IMR-90 (cell line): ENCODE results near the gene PLXND1. TPM values are rescaled to one million over a fixed set of nuclear protein-coding genes. Genes with fewer than 3 reads are reported as not detected.

ENCODE experiments used
- ATAC-seq: fragments of 200-7000 bp; cut with Tn5 transposase; 2 replicates; pipeline ENCODE4 v1.9.1; 2020; ENCODE audit warnings: low read depth, mild to moderate bottlenecking, moderate library complexity
- BruUV-seq: library from RNA; stranded (reverse); fragments of 400-500 nt; replicated peaks from 2 replicates; lab custom pipeline; 2021; lab: Mats Ljungman, UMichigan
- CTCF ChIA-PET: fragments of 300-600 bp; formaldehyde crosslinking; extraction: SDS; loops from one replicate; lab custom pipeline; 2021; ENCODE audit warnings: antibody characterized with exemption; lab: Yijun Ruan, JAX
- POLR2A ChIA-PET: fragments of 300-600 bp; sonication (Branson Sonifier 250); formaldehyde crosslinking; loops from one replicate; lab custom pipeline; 2022; ENCODE audit warnings: antibody characterized with exemption; ENCODE audit not compliant: unreplicated experiment; lab: Charles Lee
- DNase-seq: peaks from one replicate; pipeline ENCODE4 v3.0.0; 2013
- H2AFZ ChIP-seq: replicated peaks from 2 replicates; pipeline ENCODE3; 2013; ENCODE audit warnings: low read length, mild to moderate bottlenecking; ENCODE audit not compliant: poor library complexity
- H2AK5ac ChIP-seq: 2 replicates; pipeline ENCODE4 v1.6.1; 2013; ENCODE audit warnings: low read depth, low read length, inconsistent platforms
- H2AK9ac ChIP-seq: replicated peaks from 2 replicates; pipeline ENCODE3; 2013; ENCODE audit warnings: mild to moderate bottlenecking, low read depth, low read length, moderate library complexity; ENCODE audit not compliant: poor library complexity
- H2BK120ac ChIP-seq: 2 replicates; pipeline ENCODE4 v1.6.1; 2013; ENCODE audit warnings: low read depth, low read length, inconsistent platforms
- H2BK15ac ChIP-seq: 3 replicates; pipeline ENCODE4 v1.6.1; 2013; ENCODE audit warnings: low read depth, low read length, inconsistent platforms
- H2BK20ac ChIP-seq: 2 replicates; pipeline ENCODE4 v1.6.1; 2013; ENCODE audit warnings: low read depth, mild to moderate bottlenecking, inconsistent platforms, low read length, moderate library complexity
- H2BK5ac ChIP-seq: 2 replicates; pipeline ENCODE4 v1.6.1; 2013; ENCODE audit warnings: mild to moderate bottlenecking, low read depth, low read length, inconsistent platforms; ENCODE audit not compliant: poor library complexity, severe bottlenecking
- H3K14ac ChIP-seq: replicated peaks from 2 replicates; pipeline ENCODE4 v1.6.1; 2013; ENCODE audit warnings: low read depth, low read length, inconsistent platforms
- H3K18ac ChIP-seq: 2 replicates; pipeline ENCODE4 v1.6.1; 2013; ENCODE audit warnings: low read depth, low read length, control low read depth
- H3K23ac ChIP-seq: 2 replicates; pipeline ENCODE4 v1.6.1; 2013; ENCODE audit warnings: low read depth, low read length, inconsistent platforms
- H3K27ac ChIP-seq: 2 replicates; pipeline ENCODE4 v1.5.1; 2013; ENCODE audit warnings: mild to moderate bottlenecking, control low read depth, low read length; ENCODE audit not compliant: insufficient read depth
- H3K27me3 ChIP-seq: 2 replicates; pipeline ENCODE4 v1.6.1; 2013; ENCODE audit warnings: low read length; ENCODE audit not compliant: control insufficient read depth, insufficient read depth
- H3K36me3 ChIP-seq: 2 replicates; pipeline ENCODE4 v1.6.1; 2013; ENCODE audit warnings: low read length, mixed read lengths; ENCODE audit not compliant: control insufficient read depth, insufficient read depth
- H3K4ac ChIP-seq: 2 replicates; pipeline ENCODE4 v1.6.1; 2013; ENCODE audit warnings: low read depth, low read length, inconsistent platforms
- H3K4me1 ChIP-seq: 2 replicates; pipeline ENCODE4 v1.6.1; 2013; ENCODE audit warnings: low read length, mixed read lengths; ENCODE audit not compliant: control insufficient read depth, insufficient read depth
- H3K4me2 ChIP-seq: 2 replicates; pipeline ENCODE4 v1.6.1; 2013; ENCODE audit warnings: low read depth, mild to moderate bottlenecking, control low read depth, low read length, moderate library complexity
- H3K4me3 ChIP-seq: 2 replicates; pipeline ENCODE4 v1.5.1; 2013; ENCODE audit warnings: low read depth, mild to moderate bottlenecking, control low read depth, low read length, moderate library complexity; ENCODE audit not compliant: insufficient read depth
- H3K56ac ChIP-seq: 2 replicates; pipeline ENCODE4 v1.6.1; 2013; ENCODE audit warnings: low read length, inconsistent platforms; ENCODE audit not compliant: insufficient read depth; ENCODE audit errors: extremely low read depth
- H3K79me1 ChIP-seq, 2 experiments: 2 replicates each; pipeline ENCODE4 v1.6.1; 2013; ENCODE audit warnings: low read length in 2 of 2, inconsistent platforms in 1 of 2, low read depth in 1 of 2
- H3K9ac ChIP-seq: 2 replicates; pipeline ENCODE4 v1.6.1; 2013; ENCODE audit warnings: low read depth, low read length, control low read depth
- H3K9me1 ChIP-seq: 2 replicates; pipeline ENCODE4 v1.6.1; 2013; ENCODE audit warnings: low read length, inconsistent platforms; ENCODE audit not compliant: insufficient read depth
- H3K9me3 ChIP-seq: 2 replicates; pipeline ENCODE4 v1.6.1; 2013; ENCODE audit warnings: low read length; ENCODE audit not compliant: control insufficient read depth, insufficient read depth
- H4K20me1 ChIP-seq: 2 replicates; pipeline ENCODE4 v1.6.1; 2013; ENCODE audit warnings: low read length, inconsistent platforms; ENCODE audit not compliant: insufficient read depth
- H4K5ac ChIP-seq: 2 replicates; pipeline ENCODE4 v1.6.1; 2013; ENCODE audit warnings: mild to moderate bottlenecking, low read depth, low read length, control low read depth
- H4K8ac ChIP-seq, 2 experiments: 2 replicates each; pipeline ENCODE4 v1.6.1; 2013; ENCODE audit warnings: low read depth in 2 of 2, low read length in 2 of 2, control low read depth in 1 of 2, inconsistent platforms in 1 of 2
- H4K91ac ChIP-seq: 2 replicates; pipeline ENCODE4 v1.6.1; 2013; ENCODE audit warnings: low read depth, low read length, inconsistent platforms; ENCODE audit not compliant: insufficient read depth
- BHLHE40 ChIP-seq: fragments of 150-350 bp; IDR thresholded peaks from 2 replicates; pipeline ENCODE4 v1.6.1; 2016; ENCODE audit warnings: mild to moderate bottlenecking, low read depth, low read length
- MAZ ChIP-seq: IDR thresholded peaks from 2 replicates; pipeline ENCODE4 v1.6.1; 2012; ENCODE audit warnings: low read depth, mild to moderate bottlenecking, low read length, improper control_type of control experiment, moderate library complexity, borderline replicate concordance
- POLR2A ChIP-seq: IDR thresholded peaks from 2 replicates; pipeline ENCODE4 v1.6.1; 2012; ENCODE audit warnings: mild to moderate bottlenecking, low read depth, low read length
- WGBS, 2 experiments: methylation state at CpG; one replicate each; pipeline versions ENCODE4 v1.1.5 to v1.1.7; 2013; ENCODE audit warnings: missing lambda C conversion rate in 2 of 2; ENCODE audit not compliant: insufficient read length in 1 of 2; ENCODE audit errors: extremely low coverage in 2 of 2; 5-methylcytosine and 5-hydroxymethylcytosine counted together
- dilution Hi-C: fragments of 300-500 bp; cut with HindIII; formaldehyde crosslinking; loops from one replicate; pipeline ENCODE4 v1.14.3; 2018; ENCODE audit warnings: low sequenced_read_pairs; ENCODE audit not compliant: unreplicated experiment
- in situ Hi-C: fragments of 300-500 bp; cut with MboI; formaldehyde crosslinking; loops from 3 replicates; pipeline ENCODE4 v1.14.3; 2019; ENCODE audit warnings: low sequenced_read_pairs, inconsistent platforms, mixed read lengths
- intact Hi-C: fragments of 100-400 bp; cut with micrococcal nuclease; formaldehyde crosslinking; loops from 2 replicates; pipeline ENCODE4 v1.10.0; 2022
- polyA plus RNA-seq, 3 experiments: library from polyadenylated mRNA; depleted of rRNA; stranded (reverse); fragments of >200 nt; gene quantifications; 2 replicates each; pipeline ENCODE4 v1.2.3, GENCODE V29; 2012; ENCODE audit warnings: low replicate concordance in 1 of 3
- total RNA-seq: library from RNA; depleted of rRNA; stranded (reverse); fragments of >200 nt; gene quantifications from 2 replicates; pipeline ENCODE4 v1.2.3, GENCODE V29; 2012

PLXND1 gene
- total and polyA plus RNA-seq, 2 of the 4 experiments (the other 2 are of a cell fraction): 19.2 to 67.1 TPM

- CTCF ChIA-PET: no interaction called here
- WGBS, 2 experiments: 87% methylated on average over 7 of the region's 10 CpGs; no CpG with 5 or more reads in 1 of the 2 experiments
- H4K5ac ChIP-seq: no peak overlapping the region
These were observed 54.0 kb downstream of the PLXND1 start for GRCh38 chr3:129552287-129553050.

More at GRCh38 chr3:129552287-129553050, 54.0 kb downstream of the PLXND1 start:
- Histone ChIP-seq H2BK5ac (no peak overlapping the region), H4K91ac (no peak overlapping the region), H2BK15ac (no peak overlapping the region), H3K27me3 (no peaks in the 10 kb centered on the region), H2BK20ac (no peak overlapping the region), H3K56ac (no peak overlapping the region), H4K8ac (no peak overlapping the region), H3K4me2 (no peak overlapping the region), H3K4me1 (peaks cover 4% of the 10 kb centered on the region), H3K4ac (no peak overlapping the region), H3K36me3 (peaks cover 18% of the 10 kb centered on the region), H3K9ac (no peak overlapping the region), H2AK9ac (peak overlapping the region; percentile 29), H3K9me1 (0 out of 2 replicates have a peak, but pooled peaks cover 9% of the 10 kb centered on the region), H4K20me1 (no peaks in the 10 kb centered on the region), H3K4me3 (no peak overlapping the region), H3K14ac (0 out of 2 replicates have a peak overlapping the region, but pooled peaks have one; percentile 9), H2AK5ac (peak overlapping the region; percentile 13; the same call in 1 of the 2 replicates), H2BK120ac (no peak overlapping the region), H3K18ac (no peak overlapping the region), H3K9me3 (no peaks in the 10 kb centered on the region), H2AFZ (peak overlapping the region; percentile 62), H3K23ac (no peak overlapping the region), H3K27ac (no peak overlapping the region), H3K79me1 (peaks cover 0 to 5% of the 10 kb centered on the region in 2 experiments; a peak in 2 of 4 replicates)
- no TSS peak for BruUV-seq
- ATAC-seq (no peak), DNase-seq (no peak)
- no peak for TF ChIP-seq MAZ
- TF ChIP-seq BHLHE40: no peak
- TF ChIP-seq POLR2A: no peak
- in situ Hi-C loops (no loop called here), intact Hi-C loops (no loop called here), dilution Hi-C loops (no loop called here)
- POLR2A ChIA-PET: no interaction called here
